Endodermal cell (in vitro differentiated cells): ENCODE data around the gene MAP7D3. TPM values are rescaled to one million over a fixed set of nuclear protein-coding genes. Genes with fewer than 3 reads are reported as not detected.

ENCODE experiments used
- DNase-seq: peaks from one replicate; pipeline ENCODE4 v3.0.0-alpha.2; 2017
- H3K27ac ChIP-seq: 2 replicates; pipeline ENCODE4 v1.5.1; 2013; ENCODE audit warnings: mild to moderate bottlenecking, low read depth, low read length, moderate library complexity
- H3K27me3 ChIP-seq: 2 replicates; pipeline ENCODE4 v1.6.1; 2013; ENCODE audit warnings: mild to moderate bottlenecking, low read length, moderate library complexity; ENCODE audit not compliant: insufficient read depth, control insufficient read depth, poor library complexity, severe bottlenecking
- H3K36me3 ChIP-seq: 2 replicates; pipeline ENCODE4 v1.7.0; 2013; ENCODE audit warnings: mild to moderate bottlenecking, low read length, moderate library complexity; ENCODE audit not compliant: control insufficient read depth, insufficient read depth
- H3K4me1 ChIP-seq: one replicate; pipeline ENCODE4 v1.7.0; 2013; ENCODE audit warnings: low read length; ENCODE audit not compliant: control insufficient read depth, insufficient read depth
- H3K4me3 ChIP-seq: 2 replicates; pipeline ENCODE4 v1.5.1; 2013; ENCODE audit warnings: mild to moderate bottlenecking, low read length, moderate library complexity
- H3K9ac ChIP-seq: 2 replicates; pipeline ENCODE4 v1.6.1; 2013; ENCODE audit warnings: mild to moderate bottlenecking, low read length, moderate library complexity; ENCODE audit not compliant: poor library complexity, severe bottlenecking; ENCODE audit errors: extremely low read depth
- H3K9me3 ChIP-seq: 2 replicates; pipeline ENCODE4 v1.6.1; 2013; ENCODE audit warnings: mild to moderate bottlenecking, low read length, moderate library complexity; ENCODE audit not compliant: control insufficient read depth
- H3K27ac Mint-ChIP-seq: 2 replicates; pipeline ENCODE4 v1.8.0; 2020; ENCODE audit warnings: mixed read lengths
- H3K27me3 Mint-ChIP-seq: 2 replicates; pipeline ENCODE4 v1.8.0; 2021; ENCODE audit warnings: mild to moderate bottlenecking, mixed read lengths; ENCODE audit not compliant: insufficient read depth
- H3K36me3 Mint-ChIP-seq: 2 replicates; pipeline ENCODE4 v1.8.0; 2020; ENCODE audit warnings: low read depth, mixed read lengths
- H3K4me1 Mint-ChIP-seq: 2 replicates; pipeline ENCODE4 v1.8.0; 2020; ENCODE audit warnings: mixed read lengths
- H3K4me3 Mint-ChIP-seq: 2 replicates; pipeline ENCODE4 v1.8.0; 2020; ENCODE audit warnings: mild to moderate bottlenecking, moderate library complexity, mixed read lengths
- H3K9me3 Mint-ChIP-seq: 2 replicates; pipeline ENCODE4 v1.8.0; 2020; ENCODE audit warnings: mild to moderate bottlenecking, mixed read lengths
- CTCF ChIP-seq: fragments of 200-600 bp; sonication (generic); conservative IDR thresholded peaks from 2 replicates; pipeline ENCODE4 v1.5.0; 2021; ENCODE audit warnings: antibody characterized with exemption, mild to moderate bottlenecking
- WGBS, 2 experiments: methylation state at CpG; one replicate each; pipeline versions ENCODE4 v1.1.5 to v1.1.7; 2013; ENCODE audit warnings: missing lambda C conversion rate in 2 of 2, mixed read lengths in 1 of 2; ENCODE audit not compliant: insufficient coverage in 1 of 2, insufficient read length in 1 of 2; 5-methylcytosine and 5-hydroxymethylcytosine counted together
- total RNA-seq, 2 donors: library from RNA; stranded (reverse); fragmentation: NEBNext Ultra II Directional in 1 of 2; extraction: Animal tissue kit (Norgen Biotek cat#: 25700) in 1 of 2; gene quantifications; 2 replicates in 1 of 2; 3 replicates in 1 of 2; pipeline ENCODE4 v1.2.1, GENCODE V29; 2021

Gene MAP7D3
- total RNA-seq, 2 donors from 2014 or later: 12.3 to 14.2 TPM

DNA sequence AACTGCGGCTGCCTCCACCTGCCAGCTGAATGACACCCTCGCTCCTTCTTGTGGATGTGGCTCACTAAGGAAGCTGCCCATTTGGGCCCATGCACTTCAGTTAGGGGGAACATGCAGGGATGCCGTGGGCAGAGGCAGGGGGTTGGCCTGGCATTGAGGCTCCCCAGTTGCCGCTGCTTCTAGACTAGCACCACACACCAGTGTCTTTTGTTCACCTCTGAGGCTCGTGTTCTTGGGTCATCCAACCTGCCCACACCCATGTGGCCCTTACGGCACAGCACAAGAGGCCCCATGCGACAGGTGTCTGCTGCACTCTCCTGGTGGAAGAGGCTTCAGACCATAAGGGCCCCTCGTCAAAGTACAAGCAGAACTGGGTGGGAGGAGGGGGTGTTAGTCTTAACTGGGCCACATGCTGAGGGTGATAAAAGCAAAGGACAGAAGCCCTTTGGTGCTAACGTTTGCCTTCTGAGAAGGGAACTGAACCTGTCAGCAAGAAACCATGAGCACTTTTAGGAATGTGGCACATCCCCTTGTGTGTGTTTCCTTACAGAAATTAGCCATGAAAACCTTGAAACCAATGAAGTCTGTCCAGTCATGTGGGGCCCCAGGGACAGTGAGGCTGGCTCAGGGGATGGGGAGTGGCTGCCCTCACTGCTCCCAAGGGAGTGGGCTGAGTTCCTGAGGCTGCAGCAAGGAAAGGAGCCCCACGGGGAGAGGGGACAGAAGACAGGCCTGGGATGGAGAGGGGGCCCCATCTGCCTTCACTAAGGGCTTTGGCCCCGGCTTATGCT lies 39.2 kb downstream of the MAP7D3 start:
- Mint-ChIP-seq H3K9me3 (peaks cover 58% of the 10 kb centered on the region), H3K36me3 (no peaks in the 10 kb centered on the region), H3K4me1 (peaks cover 5% of the 10 kb centered on the region), H3K4me3 (no peak overlapping the region), H3K27ac (no peak overlapping the region), H3K27me3 (peaks cover 2% of the 10 kb centered on the region)
- H3K36me3 ChIP-seq: no peaks in the 10 kb centered on the region
- peak; percentile 73 for DNase-seq
- no peak overlapping the region for H3K27ac ChIP-seq
- H3K4me3 ChIP-seq: no peak overlapping the region
- no peak for TF ChIP-seq CTCF
- H3K27me3 ChIP-seq: no peaks in the 10 kb centered on the region
- no peaks in the 10 kb centered on the region for H3K4me1 ChIP-seq
- H3K9me3 ChIP-seq: no peaks in the 10 kb centered on the region
- H3K9ac ChIP-seq: no peak overlapping the region
- WGBS, 2 experiments: 71 to 72% methylated on average over 2 to 11 of the region's 11 CpGs

- Histone ChIP-seq H3K27me3 (no peaks in the 10 kb centered on the region), H3K36me3 (no peaks in the 10 kb centered on the region), H3K4me3 (no peak overlapping the region), H3K9ac (no peak overlapping the region), H3K9me3 (no peaks in the 10 kb centered on the region), H3K27ac (no peak overlapping the region), H3K4me1 (no peaks in the 10 kb centered on the region)
- WGBS, 2 experiments: 76% methylated on average over 4 of the region's 5 CpGs; no CpG with 5 or more reads in 1 of the 2 experiments
- no peak for DNase-seq
- no peak overlapping the region for H3K4me3 Mint-ChIP-seq
- H3K4me1 Mint-ChIP-seq: peaks cover 7% of the 10 kb centered on the region
- H3K36me3 Mint-ChIP-seq: no peaks in the 10 kb centered on the region
- TF ChIP-seq CTCF: no peak
- peaks cover 3% of the 10 kb centered on the region for H3K27me3 Mint-ChIP-seq
- peaks cover 65% of the 10 kb centered on the region for H3K9me3 Mint-ChIP-seq
- no peak overlapping the region for H3K27ac Mint-ChIP-seq
Measured at GRCh38 chrX:136210806-136211205, 40.4 kb downstream of the MAP7D3 start.

- Histone ChIP-seq H3K9me3 (no peaks in the 10 kb centered on the region), H3K4me3 (no peak overlapping the region), H3K27me3 (no peaks in the 10 kb centered on the region), H3K36me3 (no peaks in the 10 kb centered on the region), H3K9ac (no peak overlapping the region), H3K27ac (no peak overlapping the region), H3K4me1 (no peaks in the 10 kb centered on the region)
- WGBS, 2 experiments: 94 to 95% methylated on average over 3 to 7 of the region's 7 CpGs
- Mint-ChIP-seq H3K27ac (no peak overlapping the region), H3K27me3 (peaks cover 3% of the 10 kb centered on the region), H3K4me3 (no peak overlapping the region), H3K36me3 (no peaks in the 10 kb centered on the region), H3K4me1 (peaks cover 7% of the 10 kb centered on the region), H3K9me3 (peaks cover 63% of the 10 kb centered on the region)
- no peak for DNase-seq
- no peak for TF ChIP-seq CTCF
Measured at GRCh38 chrX:136210243-136210642, 41.0 kb downstream of the MAP7D3 start.
